ENCODE data around the gene AVEN. TPM values are rescaled to one million over a fixed set of nuclear protein-coding genes. Genes with fewer than 3 reads are reported as not detected.

AVEN gene
- polyA plus RNA-seq, 1 donor (not counting 4 experiments of a cell fraction or from before 2014, with no cell fraction given) = 16.6 TPM

DNA sequence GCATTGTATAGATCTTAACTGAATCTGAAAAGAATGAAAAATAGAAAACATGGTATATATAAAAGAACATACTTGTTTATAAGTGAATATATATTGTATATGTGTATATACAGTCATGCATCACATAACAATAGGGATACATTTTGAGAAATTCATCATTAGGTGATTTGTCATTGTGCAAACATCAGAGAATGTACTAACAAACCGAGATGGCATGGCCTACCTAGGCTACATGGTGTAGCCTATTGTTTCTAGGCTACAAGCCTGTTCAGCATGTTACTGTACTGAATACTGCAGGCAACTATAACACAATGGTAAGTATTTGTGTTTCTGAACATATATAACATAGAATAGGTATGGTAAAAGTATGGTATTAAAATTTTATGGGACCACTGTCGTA lies 135.3 kb downstream of the AVEN start:
- no peak overlapping the region for H3K9ac ChIP-seq (ENCODE audit: control insufficient read depth, extremely low read depth, insufficient read depth, low read length)

DNA sequence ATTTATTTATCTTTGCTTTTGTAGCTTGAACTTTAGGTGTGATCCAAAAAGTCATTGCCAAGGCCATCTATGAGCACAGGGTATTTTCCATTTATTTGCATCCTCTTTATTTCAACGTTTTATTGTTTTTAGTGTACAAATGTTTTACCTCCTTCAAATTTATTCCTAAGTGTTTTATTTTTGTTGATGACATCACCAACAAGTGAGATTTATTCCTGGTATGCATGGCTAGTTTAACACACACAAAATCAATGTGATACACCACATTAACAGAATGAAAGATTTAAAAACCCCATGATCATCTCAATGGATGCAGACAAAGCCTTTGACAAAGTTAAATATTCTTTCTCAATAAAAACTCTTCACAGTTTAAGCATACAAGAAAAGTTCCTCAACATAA lies 137.0 kb downstream of the AVEN start:
- no peaks in the 10 kb centered on the region for H3K9me1 ChIP-seq (ENCODE audit: control insufficient read depth, extremely low read depth, insufficient read depth, low read length)
- H4K20me1 ChIP-seq (ENCODE audit: control insufficient read depth, extremely low read depth, insufficient read depth, low read length) = no peaks in the 10 kb centered on the region
- TF ChIP-seq, protein P1, sequence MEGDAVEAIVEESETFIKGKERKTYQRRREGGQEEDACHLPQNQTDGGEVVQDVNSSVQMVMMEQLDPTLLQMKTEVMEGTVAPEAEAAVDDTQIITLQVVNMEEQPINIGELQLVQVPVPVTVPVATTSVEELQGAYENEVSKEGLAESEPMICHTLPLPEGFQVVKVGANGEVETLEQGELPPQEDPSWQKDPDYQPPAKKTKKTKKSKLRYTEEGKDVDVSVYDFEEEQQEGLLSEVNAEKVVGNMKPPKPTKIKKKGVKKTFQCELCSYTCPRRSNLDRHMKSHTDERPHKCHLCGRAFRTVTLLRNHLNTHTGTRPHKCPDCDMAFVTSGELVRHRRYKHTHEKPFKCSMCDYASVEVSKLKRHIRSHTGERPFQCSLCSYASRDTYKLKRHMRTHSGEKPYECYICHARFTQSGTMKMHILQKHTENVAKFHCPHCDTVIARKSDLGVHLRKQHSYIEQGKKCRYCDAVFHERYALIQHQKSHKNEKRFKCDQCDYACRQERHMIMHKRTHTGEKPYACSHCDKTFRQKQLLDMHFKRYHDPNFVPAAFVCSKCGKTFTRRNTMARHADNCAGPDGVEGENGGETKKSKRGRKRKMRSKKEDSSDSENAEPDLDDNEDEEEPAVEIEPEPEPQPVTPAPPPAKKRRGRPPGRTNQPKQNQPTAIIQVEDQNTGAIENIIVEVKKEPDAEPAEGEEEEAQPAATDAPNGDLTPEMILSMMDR (optimal IDR thresholded peaks at IDR 0.05 in 1 of 3, IDR thresholded peaks at IDR 0.05 in 1 of 3, conservative IDR thresholded peaks at IDR 0.05 in 1 of 3; ENCODE audit: extremely low read depth in 1 of 3, insufficient read depth in 2 of 3, low read length in 3 of 3) = no peak
- no peak for TF ChIP-seq EZH2 (IDR thresholded peaks at IDR 0.05; ENCODE audit: low read length)
- H3K27me3 ChIP-seq (ENCODE audit: control insufficient read depth, extremely low read depth, insufficient read depth, low read length) = no peaks in the 10 kb centered on the region
- no peak for FAIRE-seq
- H3K36me3 ChIP-seq (ENCODE audit: control insufficient read depth in 2 of 2, extremely low read depth in 1 of 2, insufficient read depth in 2 of 2, low read length in 2 of 2) = no peaks in the 10 kb centered on the region
- H3K4me3 ChIP-seq (ENCODE audit: control insufficient read depth in 2 of 3, extremely low read depth in 1 of 3, insufficient read depth in 2 of 3, low read depth in 1 of 3, low read length in 3 of 3) = no peak overlapping the region
- dilution Hi-C loops (cut with MboI; ENCODE audit: extremely low pct_ligation_motif_present, low sequenced_read_pairs) = no loop called here
- no peaks in the 10 kb centered on the region for H3K4me1 ChIP-seq (ENCODE audit: control insufficient read depth, extremely low read depth, insufficient read depth, low read length)
- no peak overlapping the region for H3K27ac ChIP-seq (ENCODE audit: control insufficient read depth, insufficient read depth, low read length)
- no peak overlapping the region for H2AFZ ChIP-seq (ENCODE audit: control insufficient read depth, low read length)
- no peak overlapping the region for H3K4me2 ChIP-seq (ENCODE audit: control insufficient read depth, extremely low read depth, insufficient read depth, low read depth, low read length)
- DNase-seq (ENCODE audit: low read depth, low spot score) = no peak
- H3K9me3 ChIP-seq (ENCODE audit: control insufficient read depth, low read depth, low read length) = no peaks in the 10 kb centered on the region
- no peak overlapping the region for H3K9ac ChIP-seq (ENCODE audit: control insufficient read depth, extremely low read depth, insufficient read depth, low read length)
- no peaks in the 10 kb centered on the region for H3K79me2 ChIP-seq (ENCODE audit: control insufficient read depth, insufficient read depth, low read length)

More for the DNA sequence above, 135.3 kb downstream of the AVEN start:
- DNase-seq (ENCODE audit: low read depth, low spot score) (no peak), FAIRE-seq (no peak)
- Histone ChIP-seq H3K9me1 (ENCODE audit: control insufficient read depth, extremely low read depth, insufficient read depth, low read length) (no peaks in the 10 kb centered on the region), H3K9me3 (ENCODE audit: control insufficient read depth, low read depth, low read length) (no peaks in the 10 kb centered on the region), H3K36me3 (ENCODE audit: control insufficient read depth in 2 of 2, extremely low read depth in 1 of 2, insufficient read depth in 2 of 2, low read length in 2 of 2) (no peaks in the 10 kb centered on the region), H3K79me2 (ENCODE audit: control insufficient read depth, insufficient read depth, low read length) (no peaks in the 10 kb centered on the region), H3K4me3 (ENCODE audit: control insufficient read depth in 2 of 3, extremely low read depth in 1 of 3, insufficient read depth in 2 of 3, low read depth in 1 of 3, low read length in 3 of 3) (no peak overlapping the region), H4K20me1 (ENCODE audit: control insufficient read depth, extremely low read depth, insufficient read depth, low read length) (no peaks in the 10 kb centered on the region), H3K4me1 (ENCODE audit: control insufficient read depth, extremely low read depth, insufficient read depth, low read length) (peaks cover 2% of the 10 kb centered on the region), H3K27ac (ENCODE audit: control insufficient read depth, insufficient read depth, low read length) (no peak overlapping the region), H3K27me3 (ENCODE audit: control insufficient read depth, extremely low read depth, insufficient read depth, low read length) (no peaks in the 10 kb centered on the region), H3K4me2 (ENCODE audit: control insufficient read depth, extremely low read depth, insufficient read depth, low read depth, low read length) (no peak overlapping the region), H2AFZ (ENCODE audit: control insufficient read depth, low read length) (no peak overlapping the region)
- dilution Hi-C loops (cut with MboI; ENCODE audit: extremely low pct_ligation_motif_present, low sequenced_read_pairs) = no loop called here
- TF ChIP-seq, protein P1 (optimal IDR thresholded peaks at IDR 0.05 in 1 of 3, IDR thresholded peaks at IDR 0.05 in 1 of 3, conservative IDR thresholded peaks at IDR 0.05 in 1 of 3; ENCODE audit: extremely low read depth in 1 of 3, insufficient read depth in 2 of 3, low read length in 3 of 3) = no peak
- TF ChIP-seq EZH2 (IDR thresholded peaks at IDR 0.05; ENCODE audit: low read length) = no peak
